ENCODE data around the gene TCF12. TPM values are rescaled to one million over a fixed set of nuclear protein-coding genes. Genes with fewer than 3 reads are reported as not detected.
A peak's percentile ranks its signal among the peaks of the same experiment; 100 is the strongest.
"Not testable (repeated sequence)": the region's sequence is repeated elsewhere in the genome, so short reads cannot be mapped to it uniquely, and the experiment has no call there.

Gene TCF12
- total and polyA plus RNA-seq, 11 donors = 6.5 to 77.3 (median 43.5) TPM

GRCh38 chr15:57158997-57159668 lies 240.7 kb downstream of the TCF12 start:
- intact Hi-C loops (cut with DNase I) = no loop called here
- WGBS, 4 donors = 83 to 89% (median 86%) methylated on average over 4 of the region's 4 CpGs

GRCh38 chr15:57159767-57160166 lies 241.3 kb downstream of the TCF12 start:
- TF ChIP-seq POLR2A (IDR thresholded peaks at IDR 0.05) = no peak
- TF ChIP-seq, protein P1, sequence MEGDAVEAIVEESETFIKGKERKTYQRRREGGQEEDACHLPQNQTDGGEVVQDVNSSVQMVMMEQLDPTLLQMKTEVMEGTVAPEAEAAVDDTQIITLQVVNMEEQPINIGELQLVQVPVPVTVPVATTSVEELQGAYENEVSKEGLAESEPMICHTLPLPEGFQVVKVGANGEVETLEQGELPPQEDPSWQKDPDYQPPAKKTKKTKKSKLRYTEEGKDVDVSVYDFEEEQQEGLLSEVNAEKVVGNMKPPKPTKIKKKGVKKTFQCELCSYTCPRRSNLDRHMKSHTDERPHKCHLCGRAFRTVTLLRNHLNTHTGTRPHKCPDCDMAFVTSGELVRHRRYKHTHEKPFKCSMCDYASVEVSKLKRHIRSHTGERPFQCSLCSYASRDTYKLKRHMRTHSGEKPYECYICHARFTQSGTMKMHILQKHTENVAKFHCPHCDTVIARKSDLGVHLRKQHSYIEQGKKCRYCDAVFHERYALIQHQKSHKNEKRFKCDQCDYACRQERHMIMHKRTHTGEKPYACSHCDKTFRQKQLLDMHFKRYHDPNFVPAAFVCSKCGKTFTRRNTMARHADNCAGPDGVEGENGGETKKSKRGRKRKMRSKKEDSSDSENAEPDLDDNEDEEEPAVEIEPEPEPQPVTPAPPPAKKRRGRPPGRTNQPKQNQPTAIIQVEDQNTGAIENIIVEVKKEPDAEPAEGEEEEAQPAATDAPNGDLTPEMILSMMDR (IDR thresholded peaks at IDR 0.05) = no peak
- H3K27me3 ChIP-seq = no peaks in the 10 kb centered on the region
- intact Hi-C loops (cut with DNase I) = no loop called here
- ATAC-seq = no peak
- H3K4me3 ChIP-seq = no peak overlapping the region
- H3K4me1 ChIP-seq = peaks cover 0 to 49% (median 25%) of the 10 kb centered on the region in 12 donors
- no peaks in the 10 kb centered on the region for H3K9me3 ChIP-seq
- no peaks in the 10 kb centered on the region for H3K36me3 ChIP-seq
- no peak overlapping the region for H3K27ac ChIP-seq
- DNase-seq = no peak

More at GRCh38 chr15:57158997-57159668, 240.7 kb downstream of the TCF12 start:
- TF ChIP-seq POLR2A (IDR thresholded peaks at IDR 0.05) = no peak
- TF ChIP-seq, protein P1 (IDR thresholded peaks at IDR 0.05) = no peak
- DNase-seq (no peak), ATAC-seq (no peak)
- Histone ChIP-seq H3K27ac (peak overlapping the region in 7 of 12 donors; percentile 24 to 78 (median 49)), H3K36me3 (no peaks in the 10 kb centered on the region), H3K27me3 (no peaks in the 10 kb centered on the region), H3K4me1 (peaks cover 0 to 51% (median 25%) of the 10 kb centered on the region in 12 donors), H3K4me3 (no peak overlapping the region), H3K9me3 (no peaks in the 10 kb centered on the region)

GRCh38 chr15:57160823-57161560 lies 242.5 kb downstream of the TCF12 start:
- H3K9me3 ChIP-seq = no peaks in the 10 kb centered on the region
- H3K36me3 ChIP-seq = no peaks in the 10 kb centered on the region
- H3K27ac ChIP-seq = no peak overlapping the region
- no peaks in the 10 kb centered on the region for H3K27me3 ChIP-seq
- intact Hi-C loops (cut with DNase I) = no loop called here
- WGBS, 4 donors = 83 to 94% (median 91%) methylated on average over 2 of the region's 2 CpGs
- H3K4me1 ChIP-seq = peaks cover 0 to 39% (median 20%) of the 10 kb centered on the region in 12 donors
- H3K4me3 ChIP-seq = no peak overlapping the region
- TF ChIP-seq POLR2A (IDR thresholded peaks at IDR 0.05) = no peak
- TF ChIP-seq, protein P1 (IDR thresholded peaks at IDR 0.05) = no peak
- no peak for DNase-seq
- ATAC-seq = no peak

GRCh38 chr15:57164251-57164650 lies 245.8 kb downstream of the TCF12 start:
- ATAC-seq; H3K27me3 ChIP-seq; DNase-seq; H3K4me3 ChIP-seq; H3K9me3 ChIP-seq; H3K27ac ChIP-seq; intact Hi-C loops (cut with DNase I): not testable (repeated sequence)
- 95 to 98% (median 97%) methylated on average over 7 of the region's 7 CpGs for WGBS, 4 donors
- Histone ChIP-seq H3K4me1 (peaks cover 0 to 16% (median 2%) of the 10 kb centered on the region in 12 donors), H3K36me3 (peaks cover 0 to 12% (median 0%) of the 10 kb centered on the region in 9 donors)
